Measurements from ENCODE around the gene ARAF.

Gene ARAF

GRCh38 chrX:47523297-47523696 is 37.7 kb upstream of the ARAF start:
- Histone ChIP-seq H3K36me3 (no peaks in the 10 kb centered on the region), H3K4me3 (peak overlapping the region; percentile 51 to 62), H3K27me3 (no peaks in the 10 kb centered on the region), H3K4me1 (peaks cover 0 to 4% (median 0%) of the 10 kb centered on the region in 4 donors), H3K9me3 (peaks cover 0 to 13% (median 12%) of the 10 kb centered on the region in 3 donors), H3K27ac (peak overlapping the region in 1 of 2 donors; percentile 42)
- peak; percentile 76 to 81 for TF ChIP-seq CTCF (IDR thresholded peaks at IDR 0.05)
- peak; percentile 57 to 88 for DNase-seq
- intact Hi-C loops (cut with DNase I; ENCODE audit: low total_unique reads) = loop anchor here (10.0 kb wide), 1 partner anchor 138 kb away; no protein-coding TSS in a partner anchor

- no peaks in the 10 kb centered on the region for H3K27me3 ChIP-seq
- DNase-seq = peak in 1 of 2 donors; percentile 48
- H3K4me3 ChIP-seq = peak overlapping the region; percentile 51 to 62
- H3K4me1 ChIP-seq = peaks cover 0 to 4% (median 0%) of the 10 kb centered on the region in 4 donors
- H3K36me3 ChIP-seq = no peaks in the 10 kb centered on the region
- H3K9me3 ChIP-seq = peaks cover 0 to 13% (median 12%) of the 10 kb centered on the region in 3 donors
- no peak for TF ChIP-seq CTCF (IDR thresholded peaks at IDR 0.05)
- peak overlapping the region in 1 of 2 donors; percentile 42 for H3K27ac ChIP-seq
- intact Hi-C loops (cut with DNase I; ENCODE audit: low total_unique reads) = loop anchor here (2.0 to 10.0 kb wide), 2 partner anchors 139 to 333 kb away; no protein-coding TSS in a partner anchor
These were observed 37.3 kb upstream of the ARAF start for GRCh38 chrX:47523713-47524166.

- H3K4me3 ChIP-seq = no peak overlapping the region
- TF ChIP-seq CTCF (IDR thresholded peaks at IDR 0.05) = no peak
- H3K9me3 ChIP-seq = no peaks in the 10 kb centered on the region
- intact Hi-C loops (cut with DNase I; ENCODE audit: low total_unique reads) = loop anchor here (10.0 kb wide), 1 partner anchor 145 kb away; no protein-coding TSS in a partner anchor
- no peak overlapping the region for H3K27ac ChIP-seq
- no peaks in the 10 kb centered on the region for H3K36me3 ChIP-seq
- H3K4me1 ChIP-seq = no peaks in the 10 kb centered on the region
- H3K27me3 ChIP-seq = no peaks in the 10 kb centered on the region
- no peak for DNase-seq
These were observed 31.5 kb upstream of the ARAF start for GRCh38 chrX:47529548-47529947.

GRCh38 chrX:47530049-47530448 is 31.0 kb upstream of the ARAF start:
- no peak for DNase-seq
- Histone ChIP-seq H3K4me1 (no peaks in the 10 kb centered on the region), H3K9me3 (no peaks in the 10 kb centered on the region), H3K27ac (no peak overlapping the region), H3K27me3 (no peaks in the 10 kb centered on the region), H3K4me3 (no peak overlapping the region), H3K36me3 (no peaks in the 10 kb centered on the region)
- intact Hi-C loops (cut with DNase I; ENCODE audit: low total_unique reads) = no loop called here
- TF ChIP-seq CTCF (IDR thresholded peaks at IDR 0.05) = no peak

GRCh38 chrX:47539860-47540259 is 21.1 kb upstream of the ARAF start:
- TF ChIP-seq CTCF (IDR thresholded peaks at IDR 0.05) = no peak
- Histone ChIP-seq H3K36me3 (no peaks in the 10 kb centered on the region), H3K9me3 (no peaks in the 10 kb centered on the region), H3K27me3 (no peaks in the 10 kb centered on the region), H3K4me3 (no peak overlapping the region), H3K27ac (peak overlapping the region; percentile 70 to 86), H3K4me1 (peaks cover 0 to 21% (median 1%) of the 10 kb centered on the region in 4 donors)
- intact Hi-C loops (cut with DNase I; ENCODE audit: low total_unique reads) = no loop called here
- no peak for DNase-seq

Measured in tibial artery (tissue), 4 donors.